ENCODE results near the gene PKN3.

Gene PKN3

DNA sequence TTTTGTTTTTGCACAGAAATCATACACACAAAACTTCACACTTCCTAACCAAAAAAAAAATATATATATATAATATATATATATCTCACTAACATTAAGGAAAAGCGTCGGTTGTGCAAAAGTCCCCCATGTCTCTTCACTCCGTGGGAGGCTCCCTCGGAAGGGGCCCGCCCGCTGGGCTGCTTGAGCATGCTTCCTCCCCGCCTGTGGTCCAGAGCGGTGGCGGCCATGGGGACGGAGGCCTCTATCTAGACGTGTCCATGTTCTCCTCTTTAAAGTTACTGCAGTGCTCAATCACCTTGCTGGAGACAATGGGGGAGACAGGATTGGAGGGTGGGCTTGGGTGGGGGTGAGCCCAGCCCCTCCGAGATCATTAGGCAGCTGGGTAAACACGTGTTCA is 28.8 kb downstream of the PKN3 start:
- no peaks in the 10 kb centered on the region for H3K4me1 ChIP-seq (ENCODE audit: low read length)
- H3K36me3 ChIP-seq (replicated peaks; ENCODE audit: insufficient read depth, low read length): no peaks in the 10 kb centered on the region
- DNase-seq: no peak
- no peak overlapping the region for H3K27ac ChIP-seq (ENCODE audit: low read length)
- no peaks in the 10 kb centered on the region for H3K9me2 ChIP-seq (replicated peaks; ENCODE audit: insufficient read depth, low read length)
- no peaks in the 10 kb centered on the region for H3K27me3 ChIP-seq (replicated peaks; ENCODE audit: insufficient read depth, low read length)
- no peak for TF ChIP-seq EZH2phosphoT487 (IDR thresholded peaks at IDR 0.05; ENCODE audit: low read length)
- TF ChIP-seq, protein P1, sequence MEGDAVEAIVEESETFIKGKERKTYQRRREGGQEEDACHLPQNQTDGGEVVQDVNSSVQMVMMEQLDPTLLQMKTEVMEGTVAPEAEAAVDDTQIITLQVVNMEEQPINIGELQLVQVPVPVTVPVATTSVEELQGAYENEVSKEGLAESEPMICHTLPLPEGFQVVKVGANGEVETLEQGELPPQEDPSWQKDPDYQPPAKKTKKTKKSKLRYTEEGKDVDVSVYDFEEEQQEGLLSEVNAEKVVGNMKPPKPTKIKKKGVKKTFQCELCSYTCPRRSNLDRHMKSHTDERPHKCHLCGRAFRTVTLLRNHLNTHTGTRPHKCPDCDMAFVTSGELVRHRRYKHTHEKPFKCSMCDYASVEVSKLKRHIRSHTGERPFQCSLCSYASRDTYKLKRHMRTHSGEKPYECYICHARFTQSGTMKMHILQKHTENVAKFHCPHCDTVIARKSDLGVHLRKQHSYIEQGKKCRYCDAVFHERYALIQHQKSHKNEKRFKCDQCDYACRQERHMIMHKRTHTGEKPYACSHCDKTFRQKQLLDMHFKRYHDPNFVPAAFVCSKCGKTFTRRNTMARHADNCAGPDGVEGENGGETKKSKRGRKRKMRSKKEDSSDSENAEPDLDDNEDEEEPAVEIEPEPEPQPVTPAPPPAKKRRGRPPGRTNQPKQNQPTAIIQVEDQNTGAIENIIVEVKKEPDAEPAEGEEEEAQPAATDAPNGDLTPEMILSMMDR (IDR thresholded peaks at IDR 0.05; ENCODE audit: low read length): no peak
- TF ChIP-seq EZH2 (optimal IDR thresholded peaks at IDR 0.05; ENCODE audit: low read depth, low read length): no peak
- H3K79me2 ChIP-seq (ENCODE audit: low read length): no peaks in the 10 kb centered on the region
- no peak overlapping the region for H3K4me3 ChIP-seq (ENCODE audit: low read length)
- no peaks in the 10 kb centered on the region for H3K9me3 ChIP-seq (replicated peaks; ENCODE audit: insufficient read depth, low read length)
- no peak overlapping the region for H3K4me2 ChIP-seq (ENCODE audit: low read depth, low read length)
- H2AFZ ChIP-seq (ENCODE audit: low read length): no peak overlapping the region
- no peak overlapping the region for H3K9ac ChIP-seq (ENCODE audit: low read length)
- no peaks in the 10 kb centered on the region for H3F3A ChIP-seq (ENCODE audit: insufficient read depth, low read length)
- H4K20me1 ChIP-seq (ENCODE audit: insufficient read depth, low read length): no peaks in the 10 kb centered on the region

DNA sequence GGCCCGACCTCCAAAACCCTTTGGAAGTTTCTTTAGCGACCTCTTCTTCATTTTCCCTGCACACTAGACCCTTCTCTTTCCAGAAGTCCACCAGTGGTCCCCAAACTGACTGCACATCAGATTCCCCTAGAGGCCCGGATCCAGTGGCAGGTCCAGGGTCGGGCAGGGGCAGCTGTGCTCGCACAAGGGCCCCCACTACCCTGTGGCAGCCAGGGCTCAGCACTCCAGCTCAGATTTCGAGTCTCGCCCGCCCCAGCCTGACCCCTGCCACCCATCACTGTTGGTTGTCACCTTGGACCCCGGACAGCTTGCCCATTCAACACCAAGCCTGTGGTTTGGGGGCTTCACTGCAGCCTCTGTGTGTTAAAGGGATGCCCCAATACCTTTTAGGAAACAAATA is 29.4 kb downstream of the PKN3 start:
- H3K9ac ChIP-seq (ENCODE audit: low read length): no peak overlapping the region
- H3K4me3 ChIP-seq (ENCODE audit: low read length): no peak overlapping the region
- no peaks in the 10 kb centered on the region for H3K4me1 ChIP-seq (ENCODE audit: low read length)
- no peaks in the 10 kb centered on the region for H3K9me2 ChIP-seq (replicated peaks; ENCODE audit: insufficient read depth, low read length)
- no peak for DNase-seq
- no peaks in the 10 kb centered on the region for H4K20me1 ChIP-seq (ENCODE audit: insufficient read depth, low read length)
- TF ChIP-seq EZH2phosphoT487 (IDR thresholded peaks at IDR 0.05; ENCODE audit: low read length) (no peak), EZH2 (optimal IDR thresholded peaks at IDR 0.05; ENCODE audit: low read depth, low read length) (no peak)
- TF ChIP-seq, protein P1 (IDR thresholded peaks at IDR 0.05; ENCODE audit: low read length): no peak
- no peak overlapping the region for H3K27ac ChIP-seq (ENCODE audit: low read length)
- H3K27me3 ChIP-seq (replicated peaks; ENCODE audit: insufficient read depth, low read length): no peaks in the 10 kb centered on the region
- no peaks in the 10 kb centered on the region for H3K79me2 ChIP-seq (ENCODE audit: low read length)
- H2AFZ ChIP-seq (ENCODE audit: low read length): no peak overlapping the region
- no peaks in the 10 kb centered on the region for H3K36me3 ChIP-seq (replicated peaks; ENCODE audit: insufficient read depth, low read length)
- no peak overlapping the region for H3K4me2 ChIP-seq (ENCODE audit: low read depth, low read length)
- H3F3A ChIP-seq (ENCODE audit: insufficient read depth, low read length): no peaks in the 10 kb centered on the region
- no peaks in the 10 kb centered on the region for H3K9me3 ChIP-seq (replicated peaks; ENCODE audit: insufficient read depth, low read length)

DNA sequence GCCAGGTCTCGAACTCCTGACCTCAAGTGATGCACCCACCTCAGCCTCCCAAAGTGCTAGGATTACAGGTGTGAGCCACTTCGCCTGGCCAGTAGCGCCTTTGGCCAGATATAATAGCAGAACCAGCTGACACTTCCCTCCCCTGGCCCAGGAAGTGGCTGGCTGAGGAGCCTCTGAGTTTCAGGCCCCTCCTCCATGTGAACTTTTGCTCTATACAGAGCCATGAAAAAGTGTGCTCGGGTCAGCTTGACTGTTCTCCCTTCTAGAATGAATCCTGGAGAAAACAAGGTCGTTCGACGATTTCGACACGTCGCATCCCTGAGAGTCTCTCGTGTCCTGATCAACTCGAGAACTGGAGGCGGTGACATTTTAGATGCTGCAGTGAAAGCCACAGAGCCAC is 30.3 kb downstream of the PKN3 start:
- H3K4me2 ChIP-seq (ENCODE audit: low read depth, low read length): no peak overlapping the region
- H2AFZ ChIP-seq (ENCODE audit: low read length): no peak overlapping the region
- no peaks in the 10 kb centered on the region for H3F3A ChIP-seq (ENCODE audit: insufficient read depth, low read length)
- no peaks in the 10 kb centered on the region for H4K20me1 ChIP-seq (ENCODE audit: insufficient read depth, low read length)
- H3K9me3 ChIP-seq (replicated peaks; ENCODE audit: insufficient read depth, low read length): no peaks in the 10 kb centered on the region
- H3K36me3 ChIP-seq (replicated peaks; ENCODE audit: insufficient read depth, low read length): no peaks in the 10 kb centered on the region
- no peak overlapping the region for H3K27ac ChIP-seq (ENCODE audit: low read length)
- H3K27me3 ChIP-seq (replicated peaks; ENCODE audit: insufficient read depth, low read length): no peaks in the 10 kb centered on the region
- no peak for DNase-seq
- H3K9me2 ChIP-seq (replicated peaks; ENCODE audit: insufficient read depth, low read length): no peaks in the 10 kb centered on the region
- no peak overlapping the region for H3K4me3 ChIP-seq (ENCODE audit: low read length)
- TF ChIP-seq EZH2 (optimal IDR thresholded peaks at IDR 0.05; ENCODE audit: low read depth, low read length) (no peak), EZH2phosphoT487 (IDR thresholded peaks at IDR 0.05; ENCODE audit: low read length) (no peak)
- TF ChIP-seq, protein P1 (IDR thresholded peaks at IDR 0.05; ENCODE audit: low read length): no peak
- H3K79me2 ChIP-seq (ENCODE audit: low read length): no peaks in the 10 kb centered on the region
- H3K9ac ChIP-seq (ENCODE audit: low read length): no peak overlapping the region
- H3K4me1 ChIP-seq (ENCODE audit: low read length): no peaks in the 10 kb centered on the region

Measured in MM.1S (cell line).